ENCODE measurements around the gene SLC6A11. TPM values are rescaled to one million over a fixed set of nuclear protein-coding genes. Genes with fewer than 3 reads are reported as not detected.
A peak's percentile ranks its signal among the peaks of the same experiment; 100 is the strongest.

The SLC6A11 gene
- total and polyA plus RNA-seq, 2 of the 13 experiments (the other 11 are each of a cell fraction or from before 2014, with no cell fraction given): 17.9 to 34.5 TPM

- peak overlapping the region; percentile 69 for H3K4me2 ChIP-seq (ENCODE audit: low read depth, low read length)
- peaks cover 6 to 13% of the 10 kb centered on the region in 2 experiments; a peak in 4 of 5 replicates for H3K36me3 ChIP-seq (replicated peaks in 1 of 2; ENCODE audit: control insufficient read depth in 1 of 2, insufficient read depth in 2 of 2, low read length in 2 of 2)
- ATAC-seq (no peak), DNase-seq (ENCODE audit: low spot score) (no peak), FAIRE-seq (no peak)
- peak overlapping the region; percentile 80 for H3K27ac ChIP-seq (ENCODE audit: extremely low read length, insufficient read depth, low read length)
- no peak overlapping the region for H2AFZ ChIP-seq (ENCODE audit: low read length)
- ChIA-PET CTCF (ENCODE audit: low intra/inter-chr PET ratio, low total read pairs) (interaction anchor here (1.7 kb wide), 1 partner anchor 44 kb away, joined by 5 read pairs; no protein-coding TSS in a partner anchor), POLR2A (no interaction called here)
- in situ Hi-C loops (cut with HindIII; ENCODE audit: extremely low pct_ligation_motif_present, low pct_unique_long_range_greater_than_20kb) (no loop called here), intact Hi-C loops (cut with micrococcal nuclease; ENCODE audit: unreplicated experiment) (no loop called here)
- H3K79me2 ChIP-seq (ENCODE audit: insufficient read depth, low read length): peaks cover 25% of the 10 kb centered on the region
- BruUV-seq (replicated peaks): TSS peak; percentile 40
- no peaks in the 10 kb centered on the region for H3K9me3 ChIP-seq (ENCODE audit: low read length)
- H4K20me1 ChIP-seq (ENCODE audit: insufficient read depth, low read length): no peaks in the 10 kb centered on the region
- H3K9ac ChIP-seq (ENCODE audit: insufficient read depth, low read depth, low read length): peak overlapping the region; percentile 77
- H3K4me3 ChIP-seq (replicated peaks in 1 of 3; ENCODE audit: insufficient read depth in 1 of 3, low read depth in 2 of 3, low read length in 3 of 3): peak overlapping the region; percentile 51 to 68 (median 60); a peak in 5 of 6 replicates
- no peaks in the 10 kb centered on the region for H3K27me3 ChIP-seq (ENCODE audit: control insufficient read depth in 1 of 2, insufficient read depth in 2 of 2, low read length in 2 of 2)
- WGBS (ENCODE audit: low lambda C conversion rate): 46% methylated on average over 9 of the region's 10 CpGs
- peaks cover 88% of the 10 kb centered on the region for H3K4me1 ChIP-seq (ENCODE audit: insufficient read depth, low read length)
- TF ChIP-seq TBP (CRISPR knock-in tag; IDR thresholded peaks at IDR 0.05) (no peak), ATF7-NPFF (CRISPR knock-in tag; IDR thresholded peaks at IDR 0.05; ENCODE audit: low read depth) (no peak), ZNF451 (CRISPR knock-in tag; IDR thresholded peaks at IDR 0.05) (no peak), REL (CRISPR knock-in tag; conservative IDR thresholded peaks at IDR 0.05) (no peak), MBNL3 (CRISPR knock-in tag; conservative IDR thresholded peaks at IDR 0.05) (no peak), HDAC1 (CRISPR knock-in tag; IDR thresholded peaks at IDR 0.05) (0 out of 2 replicates have a peak, but pooled peaks have one; percentile 2), MYC (CRISPR knock-in tag; IDR thresholded peaks at IDR 0.05; ENCODE audit: borderline replicate concordance) (no peak), PTBP1 (IDR thresholded peaks at IDR 0.05; ENCODE audit: low read depth, low read length, poor library complexity, severe bottlenecking) (no peak), ZBTB7A (CRISPR knock-in tag; IDR thresholded peaks at IDR 0.05) (peak; percentile 0; the same call in 1 of the 2 replicates), KDM2A (CRISPR knock-in tag; IDR thresholded peaks at IDR 0.05; ENCODE audit: borderline replicate concordance, low read depth) (peak; percentile 7; the same call in 1 of the 2 replicates), ZBTB42 (CRISPR knock-in tag; IDR thresholded peaks at IDR 0.05) (no peak), STAT6 (CRISPR knock-in tag; IDR thresholded peaks at IDR 0.05; ENCODE audit: borderline replicate concordance) (no peak), ZNF580 (CRISPR knock-in tag; IDR thresholded peaks at IDR 0.05; ENCODE audit: borderline replicate concordance, low read depth) (peak; percentile 11; the same call in 1 of the 2 replicates), ZFP91 (CRISPR knock-in tag; IDR thresholded peaks at IDR 0.05; ENCODE audit: borderline replicate concordance) (0 out of 2 replicates have a peak, but pooled peaks have one; percentile 3), MAF1 (CRISPR knock-in tag; IDR thresholded peaks at IDR 0.05; ENCODE audit: borderline replicate concordance) (no peak), REXO4 (CRISPR knock-in tag; IDR thresholded peaks at IDR 0.05; ENCODE audit: borderline replicate concordance) (no peak), ZNF629 (CRISPR knock-in tag; conservative IDR thresholded peaks at IDR 0.05) (peak; percentile 83), ZNF772 (CRISPR knock-in tag; IDR thresholded peaks at IDR 0.05) (0 out of 2 replicates have a peak, but pooled peaks have one; percentile 41), ZNF746 (CRISPR knock-in tag; IDR thresholded peaks at IDR 0.05) (no peak), ZNF639 (CRISPR knock-in tag; conservative IDR thresholded peaks at IDR 0.05) (no peak)
These were observed 830 bp downstream of the SLC6A11 start for GRCh38 chr3:10816863-10817253.

Data from HepG2 (cell line).